HepG2 (cell line): ENCODE results near the gene MLX. TPM values are rescaled to one million over a fixed set of nuclear protein-coding genes. Genes with fewer than 3 reads are reported as not detected.
A peak's percentile ranks its signal among the peaks of the same experiment; 100 is the strongest.

Source experiments
- AGO2 ChIP-seq: fragments of 200-400 bp; formaldehyde crosslinking; optimal IDR thresholded peaks from 2 replicates; pipeline ENCODE3; 2017; ENCODE audit warnings: mild to moderate bottlenecking, low read depth, low read length, moderate library complexity
- HES4 ChIP-seq: sonication (generic); formaldehyde crosslinking; IDR thresholded peaks from 2 replicates; pipeline ENCODE4 v1.9.0; 2021; ENCODE audit warnings: mild to moderate bottlenecking, missing genetic modification reagents, borderline replicate concordance
- JUND ChIP-seq: sonication (generic); formaldehyde crosslinking; IDR thresholded peaks from 2 replicates; pipeline ENCODE4 v1.8.0; 2022; ENCODE audit warnings: mild to moderate bottlenecking, missing genetic modification reagents
- KLF6 ChIP-seq: IDR thresholded peaks from 2 replicates; pipeline ENCODE4 v1.8.0; 2016; ENCODE audit warnings: missing biosample characterization, missing genetic modification reagents
- NCOA2 ChIP-seq: sonication (generic); formaldehyde crosslinking; IDR thresholded peaks from 2 replicates; pipeline ENCODE4 v1.8.0; 2022; ENCODE audit warnings: inconsistent platforms
- ZFYVE20 ChIP-seq: sonication (generic); formaldehyde crosslinking; IDR thresholded peaks from 2 replicates; pipeline ENCODE4 v1.8.0; 2023; ENCODE audit warnings: low read depth, mild to moderate bottlenecking, moderate library complexity, missing genetic modification reagents, borderline replicate concordance
- ZNF251 ChIP-seq: sonication (generic); formaldehyde crosslinking; IDR thresholded peaks from 2 replicates; pipeline ENCODE4 v1.9.0; 2021; ENCODE audit warnings: mild to moderate bottlenecking, missing genetic modification reagents
- ZNF703 ChIP-seq: sonication (generic); formaldehyde crosslinking; IDR thresholded peaks from 2 replicates; pipeline ENCODE4 v1.5.1; 2020; ENCODE audit warnings: missing genetic modification reagents, mild to moderate bottlenecking, moderate library complexity, borderline replicate concordance
- ZNF724P ChIP-seq: sonication (generic); formaldehyde crosslinking; IDR thresholded peaks from 2 replicates; pipeline ENCODE4 v1.8.0; 2022; ENCODE audit warnings: missing genetic modification reagents, borderline replicate concordance
- ZNF747 ChIP-seq: sonication (generic); formaldehyde crosslinking; IDR thresholded peaks from 2 replicates; pipeline ENCODE4 v1.8.1; 2023; ENCODE audit warnings: missing genetic modification reagents, mild to moderate bottlenecking, borderline replicate concordance
- polyA plus RNA-seq, 8 experiments: library from polyadenylated mRNA; depleted of rRNA in 3 of 8; stranded (reverse) in 7 of 8; unstranded in 1 of 8; fragments of >200 nt; fragmentation: Illumina TruSeq in 4 of 8; extraction: Trizol in 4 of 8; gene quantifications; 2 replicates each; pipeline versions ENCODE4 v1.2.1 to v1.2.3, GENCODE V29; 2011 to 2016; ENCODE audit warnings: low read depth in 4 of 8, missing spikeins in 1 of 8, mixed read lengths in 1 of 8; ENCODE audit not compliant: insufficient read depth in 1 of 8
- total RNA-seq, 5 experiments: library from RNA; depleted of rRNA; stranded (reverse); fragments of >200 nt; fragmentation: Illumina TruSeq; extraction: Trizol; gene quantifications; 2 replicates each; pipeline ENCODE4 v1.2.3, GENCODE V29; 2016; ENCODE audit warnings: low read depth in 1 of 5
- TF ChIP-seq, protein P1 (sequence below): sonication (generic); formaldehyde crosslinking; IDR thresholded peaks from 2 replicates; pipeline ENCODE4 v1.4.0; 2020; ENCODE audit warnings: missing genetic modification reagents
- TF ChIP-seq, protein P2 (sequence below): sonication (generic); formaldehyde crosslinking; IDR thresholded peaks from 2 replicates; pipeline ENCODE4 v1.4.0; 2020; ENCODE audit warnings: mild to moderate bottlenecking, missing genetic modification reagents, borderline replicate concordance
- TF ChIP-seq, protein P3 (sequence below), 2 experiments: fragments of 450-650 bp in 1 of 2; sonication (generic) in 1 of 2; formaldehyde crosslinking in 1 of 2; IDR thresholded peaks; 2 replicates each; pipeline versions ENCODE4 v1.6.1 to v1.8.0; 2016 to 2022; ENCODE audit warnings: antibody characterized with exemption in 1 of 2, mild to moderate bottlenecking in 1 of 2, missing genetic modification reagents in 1 of 2

MLX gene
- total and polyA plus RNA-seq, 2 of the 13 experiments (the other 11 are each of a cell fraction or from before 2014, with no cell fraction given): 38.9 to 74.4 TPM

DNA sequence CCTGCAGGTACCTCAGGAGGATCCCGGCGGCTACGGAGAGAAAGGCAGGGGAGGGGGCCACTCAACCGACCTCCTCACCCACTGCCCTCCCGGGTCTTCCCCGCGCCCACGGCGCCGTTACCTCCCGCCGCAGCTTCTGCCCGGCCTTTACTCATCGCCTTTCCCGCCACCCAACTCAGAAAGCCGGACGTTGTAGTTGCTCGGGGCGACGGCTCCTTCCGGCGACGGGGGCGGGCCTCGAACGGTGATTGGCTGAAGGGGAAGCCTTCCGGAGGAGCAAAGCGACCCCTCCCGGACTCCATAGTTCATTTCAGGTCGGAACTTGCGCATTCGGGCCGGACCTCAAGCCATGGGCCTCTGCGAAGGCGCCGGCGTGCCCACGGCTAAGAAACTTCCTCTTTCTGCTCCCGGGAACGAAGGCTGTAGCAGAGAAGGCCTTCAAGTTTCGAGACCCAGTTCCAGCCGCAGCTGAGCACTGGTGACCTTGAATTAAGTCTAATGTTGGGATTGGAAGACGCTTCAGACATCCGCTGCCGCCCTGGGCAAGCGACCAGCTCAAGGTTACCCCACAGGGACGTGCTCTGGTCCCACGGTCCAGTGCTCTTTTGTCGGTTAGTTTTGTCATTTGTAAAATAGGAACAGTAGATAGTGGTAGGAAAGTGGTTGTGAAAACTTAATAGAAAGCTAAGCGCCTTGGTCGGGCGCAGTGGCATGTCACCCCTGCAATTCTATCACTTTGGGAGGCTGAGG, 10.8 kb downstream of the MLX start, which contains the start of gene PSMC3IP (continued):
- TF ChIP-seq, protein P1, sequence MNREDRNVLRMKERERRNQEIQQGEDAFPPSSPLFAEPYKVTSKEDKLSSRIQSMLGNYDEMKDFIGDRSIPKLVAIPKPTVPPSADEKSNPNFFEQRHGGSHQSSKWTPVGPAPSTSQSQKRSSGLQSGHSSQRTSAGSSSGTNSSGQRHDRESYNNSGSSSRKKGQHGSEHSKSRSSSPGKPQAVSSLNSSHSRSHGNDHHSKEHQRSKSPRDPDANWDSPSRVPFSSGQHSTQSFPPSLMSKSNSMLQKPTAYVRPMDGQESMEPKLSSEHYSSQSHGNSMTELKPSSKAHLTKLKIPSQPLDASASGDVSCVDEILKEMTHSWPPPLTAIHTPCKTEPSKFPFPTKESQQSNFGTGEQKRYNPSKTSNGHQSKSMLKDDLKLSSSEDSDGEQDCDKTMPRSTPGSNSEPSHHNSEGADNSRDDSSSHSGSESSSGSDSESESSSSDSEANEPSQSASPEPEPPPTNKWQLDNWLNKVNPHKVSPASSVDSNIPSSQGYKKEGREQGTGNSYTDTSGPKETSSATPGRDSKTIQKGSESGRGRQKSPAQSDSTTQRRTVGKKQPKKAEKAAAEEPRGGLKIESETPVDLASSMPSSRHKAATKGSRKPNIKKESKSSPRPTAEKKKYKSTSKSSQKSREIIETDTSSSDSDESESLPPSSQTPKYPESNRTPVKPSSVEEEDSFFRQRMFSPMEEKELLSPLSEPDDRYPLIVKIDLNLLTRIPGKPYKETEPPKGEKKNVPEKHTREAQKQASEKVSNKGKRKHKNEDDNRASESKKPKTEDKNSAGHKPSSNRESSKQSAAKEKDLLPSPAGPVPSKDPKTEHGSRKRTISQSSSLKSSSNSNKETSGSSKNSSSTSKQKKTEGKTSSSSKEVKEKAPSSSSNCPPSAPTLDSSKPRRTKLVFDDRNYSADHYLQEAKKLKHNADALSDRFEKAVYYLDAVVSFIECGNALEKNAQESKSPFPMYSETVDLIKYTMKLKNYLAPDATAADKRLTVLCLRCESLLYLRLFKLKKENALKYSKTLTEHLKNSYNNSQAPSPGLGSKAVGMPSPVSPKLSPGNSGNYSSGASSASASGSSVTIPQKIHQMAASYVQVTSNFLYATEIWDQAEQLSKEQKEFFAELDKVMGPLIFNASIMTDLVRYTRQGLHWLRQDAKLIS: peak; percentile 77
- TF ChIP-seq ZNF724P (CRISPR knock-in tag) (no peak), KLF6 (CRISPR knock-in tag) (peak; percentile 93), ZNF747 (CRISPR knock-in tag) (0 out of 2 replicates have a peak, but pooled peaks have one; percentile 67), ZFYVE20 (CRISPR knock-in tag) (no peak), ZNF251 (CRISPR knock-in tag) (no peak), HES4 (peak; percentile 51; the same call in 1 of the 2 replicates), AGO2 (peak; percentile 98), ZNF703 (CRISPR knock-in tag) (0 out of 2 replicates have a peak, but pooled peaks have one; percentile 54), JUND (CRISPR knock-in tag) (0 out of 2 replicates have a peak, but pooled peaks have one; percentile 7), NCOA2 (CRISPR knock-in tag) (peak; percentile 72)
- TF ChIP-seq, protein P2, sequence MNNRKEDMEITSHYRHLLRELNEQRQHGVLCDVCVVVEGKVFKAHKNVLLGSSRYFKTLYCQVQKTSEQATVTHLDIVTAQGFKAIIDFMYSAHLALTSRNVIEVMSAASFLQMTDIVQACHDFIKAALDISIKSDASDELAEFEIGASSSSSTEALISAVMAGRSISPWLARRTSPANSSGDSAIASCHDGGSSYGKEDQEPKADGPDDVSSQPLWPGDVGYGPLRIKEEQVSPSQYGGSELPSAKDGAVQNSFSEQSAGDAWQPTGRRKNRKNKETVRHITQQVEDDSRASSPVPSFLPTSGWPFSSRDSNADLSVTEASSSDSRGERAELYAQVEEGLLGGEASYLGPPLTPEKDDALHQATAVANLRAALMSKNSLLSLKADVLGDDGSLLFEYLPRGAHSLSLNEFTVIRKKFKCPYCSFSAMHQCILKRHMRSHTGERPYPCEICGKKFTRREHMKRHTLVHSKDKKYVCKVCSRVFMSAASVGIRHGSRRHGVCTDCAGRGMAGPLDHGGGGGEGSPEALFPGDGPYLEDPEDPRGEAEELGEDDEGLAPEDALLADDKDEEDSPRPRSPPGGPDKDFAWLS: no peak
- TF ChIP-seq, protein P3, sequence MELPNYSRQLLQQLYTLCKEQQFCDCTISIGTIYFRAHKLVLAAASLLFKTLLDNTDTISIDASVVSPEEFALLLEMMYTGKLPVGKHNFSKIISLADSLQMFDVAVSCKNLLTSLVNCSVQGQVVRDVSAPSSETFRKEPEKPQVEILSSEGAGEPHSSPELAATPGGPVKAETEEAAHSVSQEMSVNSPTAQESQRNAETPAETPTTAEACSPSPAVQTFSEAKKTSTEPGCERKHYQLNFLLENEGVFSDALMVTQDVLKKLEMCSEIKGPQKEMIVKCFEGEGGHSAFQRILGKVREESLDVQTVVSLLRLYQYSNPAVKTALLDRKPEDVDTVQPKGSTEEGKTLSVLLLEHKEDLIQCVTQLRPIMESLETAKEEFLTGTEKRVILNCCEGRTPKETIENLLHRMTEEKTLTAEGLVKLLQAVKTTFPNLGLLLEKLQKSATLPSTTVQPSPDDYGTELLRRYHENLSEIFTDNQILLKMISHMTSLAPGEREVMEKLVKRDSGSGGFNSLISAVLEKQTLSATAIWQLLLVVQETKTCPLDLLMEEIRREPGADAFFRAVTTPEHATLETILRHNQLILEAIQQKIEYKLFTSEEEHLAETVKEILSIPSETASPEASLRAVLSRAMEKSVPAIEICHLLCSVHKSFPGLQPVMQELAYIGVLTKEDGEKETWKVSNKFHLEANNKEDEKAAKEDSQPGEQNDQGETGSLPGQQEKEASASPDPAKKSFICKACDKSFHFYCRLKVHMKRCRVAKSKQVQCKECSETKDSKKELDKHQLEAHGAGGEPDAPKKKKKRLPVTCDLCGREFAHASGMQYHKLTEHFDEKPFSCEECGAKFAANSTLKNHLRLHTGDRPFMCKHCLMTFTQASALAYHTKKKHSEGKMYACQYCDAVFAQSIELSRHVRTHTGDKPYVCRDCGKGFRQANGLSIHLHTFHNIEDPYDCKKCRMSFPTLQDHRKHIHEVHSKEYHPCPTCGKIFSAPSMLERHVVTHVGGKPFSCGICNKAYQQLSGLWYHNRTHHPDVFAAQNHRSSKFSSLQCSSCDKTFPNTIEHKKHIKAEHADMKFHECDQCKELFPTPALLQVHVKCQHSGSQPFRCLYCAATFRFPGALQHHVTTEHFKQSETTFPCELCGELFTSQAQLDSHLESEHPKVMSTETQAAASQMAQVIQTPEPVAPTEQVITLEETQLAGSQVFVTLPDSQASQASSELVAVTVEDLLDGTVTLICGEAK (IDR thresholded peaks at IDR 0.05): peak; percentile 82
- TF ChIP-seq, protein P3 (CRISPR knock-in tag; IDR thresholded peaks at IDR 0.05): peak; percentile 79
